Trophoblast cell (in vitro differentiated cells and primary cell): ENCODE data around the gene NLRP11.

Source experiments
- DNase-seq, 2 donors: peaks; one replicate each; pipeline ENCODE4 v3.0.0-alpha.2; 2016
- H2AFZ ChIP-seq: 2 replicates; pipeline ENCODE4 v1.6.1; 2013; ENCODE audit warnings: low read length, moderate library complexity, mild to moderate bottlenecking; ENCODE audit not compliant: insufficient read depth, poor library complexity
- H2AK5ac ChIP-seq: 2 replicates; pipeline ENCODE4 v1.6.1; 2013; ENCODE audit warnings: mild to moderate bottlenecking, low read length
- H2BK120ac ChIP-seq: 2 replicates; pipeline ENCODE4 v1.6.1; 2013; ENCODE audit warnings: low read length, mild to moderate bottlenecking, moderate library complexity; ENCODE audit not compliant: insufficient read depth, poor library complexity
- H2BK12ac ChIP-seq: 2 replicates; pipeline ENCODE4 v1.6.1; 2013; ENCODE audit warnings: mild to moderate bottlenecking, low read length, moderate library complexity
- H2BK5ac ChIP-seq: 2 replicates; pipeline ENCODE4 v1.6.1; 2013; ENCODE audit warnings: low read length, low read depth, moderate library complexity, mild to moderate bottlenecking; ENCODE audit not compliant: poor library complexity
- H3K14ac ChIP-seq: 2 replicates; pipeline ENCODE4 v1.6.1; 2013; ENCODE audit warnings: mild to moderate bottlenecking, low read length
- H3K18ac ChIP-seq: 2 replicates; pipeline ENCODE4 v1.6.1; 2013; ENCODE audit warnings: mild to moderate bottlenecking, low read length
- H3K23ac ChIP-seq: 2 replicates; pipeline ENCODE4 v1.6.1; 2013; ENCODE audit warnings: low read length
- H3K27ac ChIP-seq: 2 replicates; pipeline ENCODE4 v1.5.1; 2013; ENCODE audit warnings: low read depth, mild to moderate bottlenecking, inconsistent platforms, low read length, moderate library complexity
- H3K27me3 ChIP-seq: 2 replicates; pipeline ENCODE4 v1.6.1; 2013; ENCODE audit warnings: inconsistent platforms, mild to moderate bottlenecking, low read length, moderate library complexity; ENCODE audit not compliant: insufficient read depth
- H3K36me3 ChIP-seq, 2 experiments: 1 replicate in 1 of 2; 2 replicates in 1 of 2; pipeline ENCODE4 v1.6.1; 2013; ENCODE audit warnings: low read length in 2 of 2, mild to moderate bottlenecking in 2 of 2, moderate library complexity in 1 of 2; ENCODE audit not compliant: insufficient read depth in 2 of 2, control insufficient read depth in 1 of 2
- H3K4ac ChIP-seq: 2 replicates; pipeline ENCODE4 v1.6.1; 2013; ENCODE audit warnings: low read depth, mild to moderate bottlenecking, low read length, moderate library complexity
- H3K4me1 ChIP-seq, 2 experiments: 1 replicate in 1 of 2; 2 replicates in 1 of 2; pipeline ENCODE4 v1.6.1; 2013; ENCODE audit warnings: low read length in 2 of 2, mild to moderate bottlenecking in 2 of 2, moderate library complexity in 1 of 2; ENCODE audit not compliant: insufficient read depth in 2 of 2, control insufficient read depth in 1 of 2
- H3K4me2 ChIP-seq: 2 replicates; pipeline ENCODE4 v1.6.1; 2013; ENCODE audit warnings: inconsistent platforms, mild to moderate bottlenecking, low read length, moderate library complexity
- H3K4me3 ChIP-seq: 2 replicates; pipeline ENCODE4 v1.5.1; 2013; ENCODE audit warnings: mild to moderate bottlenecking, low read depth, low read length, inconsistent platforms
- H3K79me1 ChIP-seq: one replicate; pipeline ENCODE4 v1.6.1; 2013; ENCODE audit warnings: low read length
- H3K79me2 ChIP-seq: 2 replicates; pipeline ENCODE4 v1.6.1; 2013; ENCODE audit warnings: low read length, mild to moderate bottlenecking; ENCODE audit not compliant: control insufficient read depth, insufficient read depth, poor library complexity
- H3K9ac ChIP-seq: 2 replicates; pipeline ENCODE4 v1.6.1; 2013; ENCODE audit warnings: mild to moderate bottlenecking, low read length
- H3K9me3 ChIP-seq: 2 replicates; pipeline ENCODE4 v1.6.1; 2013; ENCODE audit warnings: low read depth, mild to moderate bottlenecking, control low read depth, inconsistent platforms, low read length; ENCODE audit not compliant: insufficient read depth
- H4K12ac ChIP-seq: 2 replicates; pipeline ENCODE4 v1.6.1; 2013; ENCODE audit warnings: low read depth, mild to moderate bottlenecking, low read length, moderate library complexity
- H4K8ac ChIP-seq: 2 replicates; pipeline ENCODE4 v1.6.1; 2013; ENCODE audit warnings: low read depth, mild to moderate bottlenecking, low read length, moderate library complexity
- H4K91ac ChIP-seq: one replicate; pipeline ENCODE4 v1.6.1; 2013; ENCODE audit warnings: low read depth, mild to moderate bottlenecking, low read length, moderate library complexity
- WGBS: extraction: QIAGEN DNeasy Blood & Tissue Kit; methylation state at CpG from one replicate; pipeline ENCODE4 v1.1.7; 2013; ENCODE audit warnings: missing lambda C conversion rate; ENCODE audit not compliant: insufficient read length, insufficient coverage; ENCODE audit errors: extremely low coverage; 5-methylcytosine and 5-hydroxymethylcytosine counted together

NLRP11 gene

GRCh38 chr19:55802281-55802680 is 29.5 kb downstream of the NLRP11 start:
- H2AK5ac ChIP-seq = no peak overlapping the region
- H3K9ac ChIP-seq = no peak overlapping the region
- H4K8ac ChIP-seq = no peak overlapping the region
- no peak overlapping the region for H3K18ac ChIP-seq
- no peak overlapping the region for H3K4me3 ChIP-seq
- no peak overlapping the region for H3K4ac ChIP-seq
- DNase-seq = no peak
- H3K4me2 ChIP-seq = no peak overlapping the region
- no peak overlapping the region for H3K14ac ChIP-seq
- H2BK12ac ChIP-seq = no peak overlapping the region
- H2AFZ ChIP-seq = no peak overlapping the region
- H4K91ac ChIP-seq = no peak overlapping the region
- no peak overlapping the region for H3K23ac ChIP-seq
- H2BK5ac ChIP-seq = no peak overlapping the region
- no peaks in the 10 kb centered on the region for H3K36me3 ChIP-seq
- no peaks in the 10 kb centered on the region for H3K79me2 ChIP-seq
- H3K79me1 ChIP-seq = no peaks in the 10 kb centered on the region
- H3K9me3 ChIP-seq = peaks cover 23% of the 10 kb centered on the region
- no peak overlapping the region for H4K12ac ChIP-seq
- H2BK120ac ChIP-seq = no peak overlapping the region
- WGBS = no CpG with 5 or more reads among the region's 2 CpGs
- H3K27me3 ChIP-seq = no peaks in the 10 kb centered on the region
- no peak overlapping the region for H3K27ac ChIP-seq
- H3K4me1 ChIP-seq = no peaks in the 10 kb centered on the region

DNA sequence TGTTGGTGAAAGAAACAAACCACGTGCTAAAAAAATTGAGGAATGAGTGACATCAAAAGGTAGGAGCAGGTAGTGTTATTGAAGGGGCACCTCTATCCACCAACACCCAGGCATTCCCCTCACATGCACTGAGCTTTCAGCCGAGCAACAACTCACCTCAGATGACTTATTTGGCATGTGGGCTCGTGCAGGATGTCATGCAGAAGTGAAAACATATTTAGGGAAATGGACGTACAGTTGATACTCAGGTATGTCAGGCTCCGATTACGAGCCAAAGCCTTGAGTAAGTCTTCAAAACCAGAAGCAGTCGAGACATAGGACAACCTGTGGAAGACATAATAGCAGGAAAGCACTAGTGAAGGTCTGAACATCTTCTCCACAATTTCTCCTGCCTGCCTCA is 30.4 kb downstream of the NLRP11 start:
- no peak overlapping the region for H4K8ac ChIP-seq
- H3K23ac ChIP-seq = no peak overlapping the region
- H3K79me2 ChIP-seq = no peaks in the 10 kb centered on the region
- DNase-seq = peak; percentile 33 to 69
- no CpG with 5 or more reads among the region's 7 CpGs for WGBS
- no peak overlapping the region for H2BK5ac ChIP-seq
- H3K4me2 ChIP-seq = no peak overlapping the region
- H3K79me1 ChIP-seq = no peaks in the 10 kb centered on the region
- H3K14ac ChIP-seq = no peak overlapping the region
- H4K91ac ChIP-seq = no peak overlapping the region
- H2BK12ac ChIP-seq = no peak overlapping the region
- H3K27ac ChIP-seq = no peak overlapping the region
- no peak overlapping the region for H3K18ac ChIP-seq
- no peaks in the 10 kb centered on the region for H3K4me1 ChIP-seq
- H2BK120ac ChIP-seq = no peak overlapping the region
- no peak overlapping the region for H3K9ac ChIP-seq
- no peaks in the 10 kb centered on the region for H3K27me3 ChIP-seq
- H3K4me3 ChIP-seq = no peak overlapping the region
- no peaks in the 10 kb centered on the region for H3K36me3 ChIP-seq
- H2AK5ac ChIP-seq = no peak overlapping the region
- no peak overlapping the region for H3K4ac ChIP-seq
- no peak overlapping the region for H4K12ac ChIP-seq
- H2AFZ ChIP-seq = no peak overlapping the region
- H3K9me3 ChIP-seq = peaks cover 20% of the 10 kb centered on the region

DNA sequence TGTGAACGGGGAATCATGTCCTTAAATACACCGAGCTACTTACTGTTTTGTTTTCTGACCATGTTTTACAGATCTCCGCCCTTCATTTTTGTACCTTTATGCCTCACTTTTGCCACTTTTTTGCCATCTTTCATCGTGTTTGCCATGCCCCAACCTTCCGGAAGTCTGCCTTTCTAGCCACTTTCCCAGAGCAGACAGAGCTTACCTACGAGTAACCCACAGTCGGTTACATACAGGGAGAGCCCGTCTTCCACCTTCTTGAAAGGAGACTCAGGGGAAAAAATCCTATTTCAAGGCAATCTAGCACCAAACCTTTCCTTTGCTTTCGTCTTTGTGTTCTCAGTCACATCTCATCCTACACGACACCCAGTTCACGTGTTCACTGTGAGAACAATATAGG is 36.8 kb downstream of the NLRP11 start:
- Histone ChIP-seq H4K91ac (no peak overlapping the region), H3K79me2 (no peaks in the 10 kb centered on the region)

DNA sequence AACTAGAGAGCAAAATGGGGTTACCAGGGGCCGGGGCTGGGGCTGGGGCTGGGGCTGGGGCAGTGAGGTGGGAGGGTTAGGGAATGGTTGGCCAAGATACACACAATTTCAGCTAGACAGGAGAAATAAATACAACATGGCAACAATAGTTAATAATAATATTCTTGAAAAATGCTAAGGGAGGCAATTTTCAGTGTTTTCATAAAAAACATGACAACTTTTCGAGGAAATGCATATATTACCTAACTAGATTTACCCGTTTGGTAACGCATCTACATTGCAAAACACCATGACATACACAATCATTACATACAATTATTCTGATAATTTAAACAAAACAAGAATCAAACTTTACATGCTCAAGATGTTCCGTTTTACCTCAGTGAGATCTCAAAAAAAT is 50.7 kb downstream of the NLRP11 start:
- no peak overlapping the region for H2AFZ ChIP-seq
- H2AK5ac ChIP-seq = no peak overlapping the region
- H3K4me1 ChIP-seq = no peaks in the 10 kb centered on the region
- no peak overlapping the region for H4K91ac ChIP-seq
- no peak overlapping the region for H3K14ac ChIP-seq
- no peak overlapping the region for H3K4me3 ChIP-seq
- H4K8ac ChIP-seq = no peak overlapping the region
- peak in 1 of 2 donors; percentile 36 for DNase-seq
- no peaks in the 10 kb centered on the region for H3K36me3 ChIP-seq
- H3K79me1 ChIP-seq = no peaks in the 10 kb centered on the region
- H2BK5ac ChIP-seq = no peak overlapping the region
- H4K12ac ChIP-seq = no peak overlapping the region
- H3K79me2 ChIP-seq = no peaks in the 10 kb centered on the region
- no peak overlapping the region for H3K23ac ChIP-seq
- no peak overlapping the region for H3K4me2 ChIP-seq
- H3K27me3 ChIP-seq = no peaks in the 10 kb centered on the region
- no peak overlapping the region for H3K9ac ChIP-seq
- no peak overlapping the region for H2BK12ac ChIP-seq
- H2BK120ac ChIP-seq = no peak overlapping the region
- peaks cover 24% of the 10 kb centered on the region for H3K9me3 ChIP-seq
- H3K27ac ChIP-seq = no peak overlapping the region
- WGBS = no CpG with 5 or more reads among the region's 5 CpGs
- no peak overlapping the region for H3K18ac ChIP-seq
- H3K4ac ChIP-seq = no peak overlapping the region

More for the DNA sequence above, 36.8 kb downstream of the NLRP11 start:
- H3K23ac ChIP-seq = no peak overlapping the region
- WGBS = no CpG with 5 or more reads among the region's 11 CpGs
- peaks cover 25% of the 10 kb centered on the region for H3K9me3 ChIP-seq
- no peak overlapping the region for H3K4me3 ChIP-seq
- no peak overlapping the region for H3K4me2 ChIP-seq
- no peak overlapping the region for H2BK5ac ChIP-seq
- no peaks in the 10 kb centered on the region for H3K36me3 ChIP-seq
- no peaks in the 10 kb centered on the region for H3K79me1 ChIP-seq
- no peak overlapping the region for H2BK120ac ChIP-seq
- no peak overlapping the region for H2AFZ ChIP-seq
- no peak overlapping the region for H3K14ac ChIP-seq
- no peaks in the 10 kb centered on the region for H3K27me3 ChIP-seq
- no peak overlapping the region for H4K8ac ChIP-seq
- H3K27ac ChIP-seq = no peak overlapping the region
- H2BK12ac ChIP-seq = no peak overlapping the region
- no peak overlapping the region for H3K9ac ChIP-seq
- H2AK5ac ChIP-seq = no peak overlapping the region
- H3K18ac ChIP-seq = no peak overlapping the region
- no peak for DNase-seq
- H3K4ac ChIP-seq = no peak overlapping the region
- no peak overlapping the region for H4K12ac ChIP-seq
- no peaks in the 10 kb centered on the region for H3K4me1 ChIP-seq
